Stimulated activated CD4-positive, alpha-beta T cell treated with anti-CD3 and anti-CD28 coated beads, Interleukin-1b, Interleukin-23, amount 100 ng/mL, for 1 hour (primary cell): ENCODE measurements around the gene RTL10.

Source experiments
- DNase-seq, 2 donors: peaks; one replicate each; pipeline ENCODE4 v3.0.0-alpha.2; 2020; ENCODE audit warnings: low read depth in 2 of 2

RTL10 gene

DNA sequence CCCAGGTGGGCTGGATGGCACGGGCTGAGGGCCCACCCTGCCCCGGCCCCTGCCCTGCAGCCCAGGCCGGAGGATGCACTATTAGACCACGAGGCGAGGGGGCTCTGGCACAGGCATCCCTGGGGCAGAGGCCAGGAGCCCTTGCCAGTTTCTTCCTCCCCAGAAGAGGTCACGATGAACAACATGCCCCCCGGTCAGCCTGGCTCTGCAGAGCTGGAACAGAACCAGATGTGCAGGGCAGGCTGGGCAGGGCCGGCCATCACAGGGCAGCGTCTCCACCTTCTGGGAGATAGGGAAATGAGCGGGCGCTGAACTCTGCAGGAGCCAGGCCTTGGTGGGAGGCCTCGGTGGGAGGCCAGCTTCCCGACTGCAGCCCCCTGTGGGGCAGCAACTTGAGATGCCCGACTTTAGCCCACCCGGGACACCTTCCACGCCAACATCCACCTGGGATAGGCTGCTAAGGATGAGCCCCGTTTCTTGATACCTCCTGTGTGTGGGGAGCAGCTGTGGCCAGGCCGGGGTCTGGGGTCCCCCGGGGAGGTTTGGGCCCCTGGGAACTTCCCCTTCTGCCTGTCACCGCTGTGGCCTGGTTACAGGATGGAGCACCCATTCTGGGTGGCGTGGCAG, 21.8 kb upstream of the RTL10 start:
- no peak for DNase-seq

- DNase-seq, result no peak
Observed at GRCh38 chr22:19875531-19876313, 21.0 kb upstream of the RTL10 start.

DNA sequence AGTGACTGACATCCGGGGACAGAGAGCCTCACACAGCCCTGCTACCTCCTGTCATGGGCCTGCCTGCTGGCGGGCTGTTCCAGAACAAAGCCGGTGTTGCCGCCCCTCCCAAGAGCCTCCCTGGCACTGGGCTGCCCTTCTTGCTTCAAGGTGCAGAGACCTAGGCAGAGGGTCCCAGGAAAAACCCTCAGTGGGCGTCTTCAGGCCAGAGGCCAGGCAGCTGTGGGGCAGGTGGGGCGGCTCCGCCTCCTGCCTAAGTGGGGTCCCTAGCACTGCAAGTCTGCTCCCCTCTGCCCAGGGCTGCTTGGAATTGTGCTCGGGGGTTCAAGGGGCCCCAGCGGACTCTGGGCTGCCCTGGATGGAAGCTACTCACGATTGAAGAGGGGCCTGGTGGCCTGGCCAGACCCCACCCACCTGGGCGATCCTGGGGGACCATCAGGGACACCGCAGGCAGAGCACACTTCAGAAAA, 20.4 kb upstream of the RTL10 start:
- DNase-seq, result no peak

GRCh38 chr22:19874307-19875060, 19.8 kb upstream of the RTL10 start:
- DNase-seq, result no peak

- DNase-seq, result no peak
Observed at GRCh38 chr22:19873960-19874306, 19.3 kb upstream of the RTL10 start.

DNA sequence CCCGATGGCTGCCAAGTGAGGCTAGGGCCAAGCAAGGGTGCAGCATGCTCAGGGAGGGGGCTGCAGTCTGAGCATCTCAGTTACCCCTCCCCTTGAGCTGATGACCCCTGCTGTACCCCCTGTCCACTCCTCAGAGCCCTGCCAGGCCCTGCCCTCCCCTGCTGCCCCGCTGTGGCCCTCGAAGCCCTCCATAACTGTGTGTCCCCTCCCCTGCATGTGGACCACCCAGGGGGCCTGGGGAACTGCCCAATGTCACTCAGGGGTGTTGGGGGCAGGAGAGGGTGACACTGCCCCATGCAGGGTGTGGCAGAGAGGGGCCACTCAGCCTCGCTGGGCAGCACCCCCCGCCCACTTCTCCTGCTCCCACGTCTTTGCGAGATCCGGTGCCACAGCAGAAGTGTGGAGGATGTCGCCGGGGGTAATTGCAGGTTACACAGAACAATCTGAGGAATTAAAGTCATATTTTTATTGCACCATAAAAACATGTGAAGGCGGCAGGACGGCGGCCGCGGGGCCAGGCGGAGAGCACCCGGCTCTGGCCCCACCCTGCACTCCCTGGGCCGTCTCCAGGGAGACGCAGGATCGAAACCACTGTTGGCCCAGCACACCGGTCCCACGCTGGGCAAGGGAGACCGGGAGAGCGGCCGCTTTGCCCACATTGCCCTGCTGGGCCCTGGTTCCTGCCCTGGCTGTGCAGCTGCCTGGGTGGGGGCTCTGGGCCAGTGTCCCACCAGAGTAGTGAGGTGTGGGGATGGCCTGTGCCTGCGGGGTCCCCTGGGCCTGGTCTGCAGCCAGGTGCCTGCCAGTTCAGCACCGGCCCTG, 18.7 kb upstream of the RTL10 start:
- DNase-seq, result no peak

- no peak for DNase-seq
Observed at GRCh38 chr22:19872779-19873137, 18.1 kb upstream of the RTL10 start.

DNA sequence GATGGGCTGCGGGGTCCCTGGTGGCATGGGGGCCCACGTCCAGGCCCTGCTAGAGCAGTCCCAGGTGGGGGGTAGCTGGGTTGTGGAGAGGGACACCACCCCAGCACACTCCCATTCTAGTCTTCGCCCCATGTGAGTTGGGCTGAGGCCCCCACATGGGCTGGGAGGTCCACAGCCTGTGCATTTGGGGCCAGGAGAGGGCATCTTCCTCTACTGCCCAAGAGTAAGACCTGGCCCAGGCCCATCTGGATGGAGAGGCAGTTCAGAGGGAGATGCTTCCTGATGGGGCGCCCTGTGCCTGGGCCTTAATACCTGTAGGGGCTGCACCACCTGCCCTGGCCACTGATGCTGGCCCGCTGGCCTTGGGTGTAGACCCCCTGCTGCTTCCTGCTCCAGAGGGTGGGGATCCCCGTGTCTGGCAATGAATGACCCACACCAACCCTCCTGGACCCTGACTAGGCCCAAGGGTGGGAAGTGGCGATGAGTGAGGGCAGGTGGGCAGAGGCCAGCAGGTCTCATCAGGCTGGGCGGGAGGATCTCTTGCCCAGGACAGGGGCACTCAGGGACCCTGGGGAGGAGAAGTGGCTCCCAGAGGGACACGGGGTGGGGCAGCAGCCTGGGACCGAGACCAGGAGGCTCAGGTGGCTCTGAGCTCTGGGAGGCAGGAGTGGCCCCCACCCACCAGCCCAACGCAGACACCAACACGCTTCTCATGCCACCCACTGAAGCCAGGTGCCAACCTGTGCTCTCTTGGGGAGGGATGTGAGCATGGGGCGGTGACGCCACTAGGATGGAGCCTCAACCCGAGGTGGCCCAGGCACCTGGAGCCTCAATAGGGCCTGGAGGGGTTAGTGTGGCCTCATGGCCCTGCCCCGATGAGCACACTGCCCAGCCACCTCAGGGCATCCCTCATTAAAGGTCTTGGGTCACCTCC, 17.4 kb upstream of the RTL10 start:
- DNase-seq, result no peak

GRCh38 chr22:19871023-19871844, 16.6 kb upstream of the RTL10 start:
- no peak for DNase-seq

DNA sequence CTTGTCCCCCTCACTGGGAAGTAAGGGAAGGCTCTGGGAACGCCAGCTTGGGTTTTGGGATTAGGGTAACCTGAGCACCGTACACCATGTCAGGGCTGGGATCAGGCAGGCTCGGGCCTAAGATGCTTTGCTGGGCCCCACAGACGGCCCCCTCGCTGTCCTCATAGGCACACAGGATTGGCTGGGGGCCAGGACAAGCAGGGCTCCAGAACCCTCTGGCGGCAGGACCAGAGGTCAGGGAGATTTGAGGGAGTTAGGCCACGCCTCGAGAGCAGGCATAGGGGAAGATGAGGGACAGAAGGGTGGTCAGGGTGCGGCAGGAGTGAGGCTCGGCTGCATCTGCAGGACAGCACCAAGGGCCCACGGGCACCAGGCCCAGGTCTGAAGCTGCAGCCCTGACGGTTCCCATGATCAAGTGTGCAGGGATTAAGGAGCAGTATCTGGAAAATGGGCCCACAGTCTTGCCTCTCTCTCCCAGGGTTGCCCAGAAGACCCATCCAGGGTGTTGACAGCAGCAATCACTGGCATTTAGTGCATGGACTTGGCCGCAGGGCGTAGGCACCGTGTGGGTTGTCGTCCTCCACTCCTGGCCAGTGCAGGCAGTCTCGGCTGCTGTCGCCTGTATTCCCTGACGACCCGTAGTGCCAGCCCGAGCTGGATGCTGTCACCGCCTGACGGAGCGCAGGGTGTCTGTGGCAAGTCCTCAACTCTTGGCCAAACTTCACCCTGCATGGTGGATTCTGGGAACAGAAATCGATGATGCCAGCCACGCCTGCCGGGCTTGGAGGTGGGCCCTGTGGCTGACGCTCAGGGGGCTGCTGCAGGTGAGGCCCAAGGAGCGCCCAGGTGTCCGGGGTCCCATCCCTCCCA, 15.7 kb upstream of the RTL10 start:
- DNase-seq, result no peak

DNA sequence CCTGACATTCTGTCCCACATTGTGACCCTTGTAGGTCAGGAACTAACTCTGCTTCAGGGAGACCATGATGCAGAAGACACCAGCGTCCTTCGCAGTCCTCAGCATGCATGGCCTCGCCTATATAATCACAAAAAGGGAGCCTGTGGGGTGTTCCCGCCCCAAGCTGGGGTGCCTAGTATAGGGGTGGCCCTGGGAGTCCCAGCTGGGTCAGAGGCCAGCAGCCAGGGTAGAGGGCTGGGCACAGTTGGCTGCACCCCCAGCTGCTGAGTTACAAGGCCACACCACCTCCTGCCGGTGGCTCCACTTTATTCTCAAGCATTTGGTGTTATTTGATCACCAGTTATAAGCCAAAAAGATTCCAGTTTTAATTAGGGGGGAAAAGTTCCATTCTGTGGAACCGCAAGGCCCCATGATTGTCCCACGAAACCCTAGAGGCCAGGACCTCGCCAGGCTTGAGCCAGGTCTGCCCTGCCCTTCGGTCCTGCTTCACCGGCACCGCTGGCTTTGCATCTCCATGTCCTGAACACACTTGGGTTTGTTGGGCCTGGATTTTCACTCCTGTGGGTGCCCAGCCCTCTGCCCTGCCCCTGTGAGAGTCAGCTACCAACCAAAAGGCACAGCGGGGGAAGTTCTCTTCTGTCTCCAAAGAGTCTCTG, 15.0 kb upstream of the RTL10 start:
- DNase-seq, result no peak

GRCh38 chr22:19868773-19869471, 14.2 kb upstream of the RTL10 start:
- no peak for DNase-seq

DNA sequence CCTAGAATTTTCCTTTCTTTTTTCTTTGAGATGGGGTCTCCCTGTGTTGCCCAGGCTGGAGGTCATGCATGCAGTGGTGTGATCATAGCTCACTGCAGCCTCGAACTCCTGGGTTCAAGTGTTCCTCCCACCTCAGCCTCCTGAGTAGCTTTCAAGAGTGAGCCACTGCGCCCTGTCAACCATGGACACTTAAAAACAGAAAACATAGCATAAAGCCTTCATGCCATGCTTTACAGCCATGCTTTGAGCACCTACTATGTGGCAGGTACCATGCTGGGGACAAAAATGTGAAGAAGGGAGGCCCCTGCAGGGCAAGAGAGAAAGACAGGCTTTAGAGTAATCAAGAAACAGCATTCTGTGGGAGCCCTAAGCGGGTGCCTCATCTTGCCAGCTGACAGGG, 13.7 kb upstream of the RTL10 start:
- DNase-seq, result no peak

DNA sequence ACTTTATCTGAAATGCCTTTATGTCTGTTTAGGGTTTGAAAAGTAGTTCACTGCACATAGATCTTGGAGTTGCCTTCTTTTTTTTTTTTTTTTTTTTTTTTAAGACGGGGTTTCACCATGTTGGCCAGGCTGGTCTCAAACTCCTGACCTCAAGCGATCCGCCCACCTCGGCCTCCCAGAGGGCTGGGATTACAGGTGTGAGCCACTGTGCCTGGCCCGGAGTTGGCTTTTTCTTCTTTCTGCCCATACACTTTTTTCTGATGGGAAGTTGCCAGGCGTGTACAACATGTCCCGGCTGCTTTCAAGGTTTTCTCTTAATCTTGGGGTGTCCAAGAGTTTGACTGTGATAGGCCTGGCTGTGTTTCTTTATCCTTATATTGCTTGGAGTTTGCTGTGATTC, 12.9 kb upstream of the RTL10 start:
- no peak for DNase-seq

DNA sequence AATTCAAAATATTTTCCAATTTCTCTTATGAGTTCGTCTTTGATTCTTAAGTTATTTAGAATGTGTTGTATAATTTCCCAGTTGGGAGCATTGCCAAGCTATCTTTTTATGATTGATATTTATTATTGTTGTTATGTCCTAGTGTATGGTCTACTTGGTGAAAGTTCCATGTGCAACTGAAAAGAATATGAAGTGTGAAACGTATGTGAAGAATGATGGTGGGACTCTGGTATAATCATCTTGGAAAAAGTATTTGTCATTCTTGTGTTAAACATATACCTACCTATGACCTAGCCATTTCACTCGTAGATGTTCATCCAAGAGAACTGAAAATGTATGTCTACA, 12.0 kb upstream of the RTL10 start:
- no peak for DNase-seq

- no peak for DNase-seq
Observed at GRCh38 chr22:19865141-19865829, 10.6 kb upstream of the RTL10 start.

GRCh38 chr22:19864538-19865106, 9.9 kb upstream of the RTL10 start:
- no peak for DNase-seq
